Endothelial cell of umbilical vein (primary cell): ENCODE measurements around the gene NKX3-2. TPM values are rescaled to one million over a fixed set of nuclear protein-coding genes. Genes with fewer than 3 reads are reported as not detected.

ENCODE experiments used
- BruUV-seq: library from RNA; stranded (reverse); fragments of 400-500 nt; replicated peaks from 2 replicates; lab custom pipeline; 2021; lab: Mats Ljungman, UMichigan
- CTCF ChIA-PET: fragments of 300-600, 350-600 bp; sonication (Branson Sonifier 250); formaldehyde crosslinking; loops from one replicate; lab custom pipeline; 2021; ENCODE audit warnings: antibody characterized with exemption, inconsistent platforms; lab: Charles Lee
- POLR2A ChIA-PET: fragments of 300-600, 350-600 bp; sonication (Branson Sonifier 250); formaldehyde crosslinking; loops from one replicate; lab custom pipeline; 2021; ENCODE audit warnings: antibody characterized with exemption, inconsistent platforms; lab: Charles Lee
- DNase-seq: peaks from one replicate; pipeline ENCODE4 v3.0.0-alpha.2; 2011; ENCODE audit warnings: low read depth, low spot score
- FAIRE-seq: peaks from 2 replicates; lab custom pipeline; 2011; peaks lifted over from hg19 to GRCh38; lab: Jason Lieb, UNC
- H2AFZ ChIP-seq: 2 replicates; pipeline ENCODE4 v1.6.0; 2012; ENCODE audit warnings: low read depth, low read length, control low read depth, inconsistent platforms
- H3K27ac ChIP-seq: 2 replicates; pipeline ENCODE4 v1.5.1; 2011; ENCODE audit warnings: low read depth, mild to moderate bottlenecking, control low read depth, low read length, moderate library complexity; ENCODE audit not compliant: insufficient read depth
- H3K27me3 ChIP-seq, 2 experiments: 2 replicates each; pipeline versions ENCODE4 v1.6.0 to v1.6.1; 2011; ENCODE audit warnings: low read length in 2 of 2, mixed read lengths in 1 of 2; ENCODE audit not compliant: control insufficient read depth in 2 of 2, insufficient read depth in 2 of 2
- H3K36me3 ChIP-seq, 2 experiments: 2 replicates in 1 of 2; 3 replicates in 1 of 2; pipeline ENCODE4 v1.5.1; 2011; ENCODE audit warnings: low read length in 2 of 2, mild to moderate bottlenecking in 1 of 2, moderate library complexity in 1 of 2; ENCODE audit not compliant: control insufficient read depth in 2 of 2, insufficient read depth in 2 of 2; ENCODE audit errors: extremely low read depth in 1 of 2
- H3K4me1 ChIP-seq: 3 replicates; pipeline ENCODE4 v1.5.1; 2011; ENCODE audit warnings: mild to moderate bottlenecking, low read length; ENCODE audit not compliant: control insufficient read depth, insufficient read depth; ENCODE audit errors: extremely low read depth
- H3K4me2 ChIP-seq: 2 replicates; pipeline ENCODE4 v1.6.1; 2011; ENCODE audit warnings: low read length, control low read depth, mixed read lengths; ENCODE audit not compliant: insufficient read depth
- H3K4me3 ChIP-seq, 3 experiments: fragments of 200-600 bp in 1 of 3; sonication (generic), shearing (Covaris generic) in 1 of 3; replicated peaks in 1 of 3; 2 replicates each; pipeline ENCODE4 v1.5.1; 2011 to 2016; ENCODE audit warnings: control low read depth in 3 of 3, low read length in 3 of 3, mild to moderate bottlenecking in 2 of 3, inconsistent platforms in 1 of 3, low read depth in 1 of 3, moderate library complexity in 1 of 3; ENCODE audit not compliant: insufficient read depth in 1 of 3
- H3K79me2 ChIP-seq: 2 replicates; pipeline ENCODE4 v1.6.0; 2012; ENCODE audit warnings: low read length, inconsistent platforms; ENCODE audit not compliant: control insufficient read depth, insufficient read depth
- H3K9ac ChIP-seq: replicated peaks from 2 replicates; pipeline ENCODE3; 2011; ENCODE audit warnings: low read length, control low read depth; ENCODE audit not compliant: insufficient read depth; ENCODE audit errors: extremely low read depth
- H3K9me1 ChIP-seq: replicated peaks from 3 replicates; pipeline ENCODE4 v1.6.0; 2011; ENCODE audit warnings: mild to moderate bottlenecking, low read length; ENCODE audit not compliant: control insufficient read depth, insufficient read depth; ENCODE audit errors: extremely low read depth
- H3K9me3 ChIP-seq: replicated peaks from 2 replicates; pipeline ENCODE4 v1.5.1; 2012; ENCODE audit warnings: low read length, inconsistent platforms; ENCODE audit not compliant: control insufficient read depth, insufficient read depth
- H4K20me1 ChIP-seq: replicated peaks from 2 replicates; pipeline ENCODE3; 2011; ENCODE audit warnings: mild to moderate bottlenecking, low read length; ENCODE audit not compliant: control insufficient read depth, insufficient read depth; ENCODE audit errors: extremely low read depth
- EZH2 ChIP-seq: IDR thresholded peaks from 2 replicates; pipeline ENCODE4 v1.6.1; 2012; ENCODE audit warnings: borderline replicate concordance, low read depth, mild to moderate bottlenecking, moderate library complexity, low read length, inconsistent platforms; ENCODE audit not compliant: severe bottlenecking
- FOS ChIP-seq: IDR thresholded peaks from 2 replicates; pipeline ENCODE4 v1.6.1; 2011; ENCODE audit warnings: mild to moderate bottlenecking, low read length, moderate library complexity, borderline replicate concordance; ENCODE audit not compliant: insufficient read depth
- JUN ChIP-seq: IDR thresholded peaks from 2 replicates; pipeline ENCODE4 v1.6.1; 2011; ENCODE audit warnings: borderline replicate concordance, low read depth; ENCODE audit not compliant: insufficient read length, insufficient read depth
- MYC ChIP-seq: IDR thresholded peaks from one replicate; pipeline ENCODE4 v1.6.1; 2011; ENCODE audit warnings: mild to moderate bottlenecking, low read depth, low read length
- POLR2A ChIP-seq: IDR thresholded peaks from 2 replicates; pipeline ENCODE4 v1.6.1; 2012; ENCODE audit warnings: low read depth, mild to moderate bottlenecking, control low read depth, low read length
- POLR2AphosphoS5 ChIP-seq: IDR thresholded peaks from 2 replicates; pipeline ENCODE4 v1.6.1; 2012; ENCODE audit warnings: low read depth, mild to moderate bottlenecking, control low read depth, low read length, moderate library complexity; ENCODE audit not compliant: insufficient read depth
- dilution Hi-C: fragments of 300-500 bp; cut with MboI; formaldehyde crosslinking; loops from one replicate; pipeline ENCODE4 v1.15.0; 2019; ENCODE audit warnings: low sequenced_read_pairs; ENCODE audit not compliant: extremely low pct_ligation_motif_present
- intact Hi-C: fragments of 100-400 bp; cut with micrococcal nuclease; formaldehyde crosslinking; loops from one replicate; pipeline ENCODE4 v1.10.0; 2022
- polyA plus RNA-seq, 4 experiments: library from polyadenylated mRNA; depleted of rRNA in 3 of 4; stranded (reverse) in 3 of 4; unstranded in 1 of 4; fragments of >200 nt; gene quantifications; 2 replicates each; pipeline versions ENCODE4 v1.2.1 to v1.2.3, GENCODE V29; 2011 to 2012; ENCODE audit warnings: missing spikeins in 1 of 4
- total RNA-seq: library from RNA; stranded (reverse); gene quantifications from 2 replicates; pipeline ENCODE4 v1.2.3, GENCODE V29; 2021
- TF ChIP-seq, protein P1 (sequence below): IDR thresholded peaks from 2 replicates; pipeline ENCODE4 v1.6.1; 2011; ENCODE audit not compliant: insufficient read depth, insufficient read length
- TF ChIP-seq, protein P2 (sequence below), 2 donors: IDR thresholded peaks; 1 replicate in 1 of 2; 2 replicates in 1 of 2; pipeline ENCODE4 v1.5.1; 2011; ENCODE audit warnings: low read length in 2 of 2, mild to moderate bottlenecking in 2 of 2, moderate library complexity in 2 of 2, control low read depth in 1 of 2, inconsistent platforms in 1 of 2, low read depth in 1 of 2; ENCODE audit not compliant: insufficient read depth in 1 of 2; ENCODE audit errors: extremely low read depth in 1 of 2

NKX3-2 gene
- total and polyA plus RNA-seq, 2 donors (not counting 3 experiments of a cell fraction or from before 2014, with no cell fraction given), result not detected

DNA sequence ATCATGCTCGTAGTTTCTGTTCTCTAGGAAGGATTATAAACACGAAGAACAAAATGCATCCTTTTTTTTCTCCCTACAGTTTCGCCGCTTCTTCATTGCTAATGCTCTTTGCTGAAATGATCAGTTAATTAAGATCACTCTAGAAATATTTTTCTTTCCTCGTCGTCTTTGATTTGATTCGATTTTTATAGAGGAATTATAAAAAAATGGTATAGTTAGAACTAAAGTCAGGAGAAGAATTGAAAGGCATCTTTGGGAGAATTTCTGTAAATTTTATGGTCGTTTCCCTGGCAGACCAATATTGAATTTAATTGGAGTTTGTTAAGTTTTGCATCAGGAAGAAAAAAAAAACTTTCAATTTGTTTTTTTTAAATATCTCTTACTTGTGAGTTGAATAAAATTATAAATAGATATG is 1.1 kb upstream of the NKX3-2 start:
- Histone ChIP-seq H2AFZ (no peak overlapping the region), H3K9me1 (no peaks in the 10 kb centered on the region), H3K4me1 (peaks cover 8% of the 10 kb centered on the region), H3K9ac (no peak overlapping the region), H3K36me3 (no peaks in the 10 kb centered on the region), H3K4me2 (peak overlapping the region; percentile 2), H3K4me3 (no peak overlapping the region), H3K9me3 (no peaks in the 10 kb centered on the region), H3K79me2 (no peaks in the 10 kb centered on the region), H4K20me1 (no peaks in the 10 kb centered on the region), H3K27ac (no peak overlapping the region), H3K27me3 (peaks cover 64 to 90% of the 10 kb centered on the region in 2 experiments)
- POLR2A ChIA-PET, result no interaction called here
- no peak for DNase-seq
- TF ChIP-seq POLR2AphosphoS5, result no peak
- TF ChIP-seq, protein P1, sequence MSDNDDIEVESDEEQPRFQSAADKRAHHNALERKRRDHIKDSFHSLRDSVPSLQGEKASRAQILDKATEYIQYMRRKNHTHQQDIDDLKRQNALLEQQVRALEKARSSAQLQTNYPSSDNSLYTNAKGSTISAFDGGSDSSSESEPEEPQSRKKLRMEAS, result no peak
- no peak for TF ChIP-seq POLR2A
- TF ChIP-seq MYC, result no peak
- no peak for TF ChIP-seq EZH2
- no peak for TF ChIP-seq JUN
- TF ChIP-seq, protein P2, sequence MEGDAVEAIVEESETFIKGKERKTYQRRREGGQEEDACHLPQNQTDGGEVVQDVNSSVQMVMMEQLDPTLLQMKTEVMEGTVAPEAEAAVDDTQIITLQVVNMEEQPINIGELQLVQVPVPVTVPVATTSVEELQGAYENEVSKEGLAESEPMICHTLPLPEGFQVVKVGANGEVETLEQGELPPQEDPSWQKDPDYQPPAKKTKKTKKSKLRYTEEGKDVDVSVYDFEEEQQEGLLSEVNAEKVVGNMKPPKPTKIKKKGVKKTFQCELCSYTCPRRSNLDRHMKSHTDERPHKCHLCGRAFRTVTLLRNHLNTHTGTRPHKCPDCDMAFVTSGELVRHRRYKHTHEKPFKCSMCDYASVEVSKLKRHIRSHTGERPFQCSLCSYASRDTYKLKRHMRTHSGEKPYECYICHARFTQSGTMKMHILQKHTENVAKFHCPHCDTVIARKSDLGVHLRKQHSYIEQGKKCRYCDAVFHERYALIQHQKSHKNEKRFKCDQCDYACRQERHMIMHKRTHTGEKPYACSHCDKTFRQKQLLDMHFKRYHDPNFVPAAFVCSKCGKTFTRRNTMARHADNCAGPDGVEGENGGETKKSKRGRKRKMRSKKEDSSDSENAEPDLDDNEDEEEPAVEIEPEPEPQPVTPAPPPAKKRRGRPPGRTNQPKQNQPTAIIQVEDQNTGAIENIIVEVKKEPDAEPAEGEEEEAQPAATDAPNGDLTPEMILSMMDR (IDR thresholded peaks at IDR 0.05; ENCODE audit: extremely low read depth in 1 of 2, insufficient read depth in 1 of 2, low read depth in 1 of 2, low read length in 2 of 2), result no peak
- no peak for TF ChIP-seq FOS
- dilution Hi-C loops (no loop called here), intact Hi-C loops (loop anchor here (1.0 kb wide), 1 partner anchor 61 kb away; the partner anchor contains the start of gene RAB28)
- no TSS peak for BruUV-seq
- CTCF ChIA-PET, result no interaction called here
- FAIRE-seq, result no peak
